T-helper 17 cell (primary cell): Measurements from ENCODE around the gene IL4R. TPM values are rescaled to one million over a fixed set of nuclear protein-coding genes. Genes with fewer than 3 reads are reported as not detected.
A peak's percentile ranks its signal among the peaks of the same experiment; 100 is the strongest.
"Not testable (repeated sequence)": the region's sequence is repeated elsewhere in the genome, so short reads cannot be mapped to it uniquely, and the experiment has no call there.

Experiments used
- ATAC-seq: fragments of 150-1000 bp; cut with Tn5 transposase; 2 replicates; pipeline ENCODE4 v1.10.0; 2021; ENCODE audit warnings: mild to moderate bottlenecking, moderate library complexity
- DNase-seq, 3 donors: peaks; one replicate each; pipeline versions ENCODE4 v3.0.0 to v3.0.0-alpha.2; 2020 to 2021
- H3K9me3 ChIP-seq: one replicate; pipeline ENCODE4 v1.7.0; 2013; ENCODE audit warnings: low read length, mild to moderate bottlenecking; ENCODE audit not compliant: control insufficient read depth, poor library complexity, severe bottlenecking
- H3K27ac Mint-ChIP-seq: one replicate; pipeline ENCODE4 v1.8.0; 2022; ENCODE audit warnings: mild to moderate bottlenecking, moderate library complexity, mixed read lengths
- H3K27me3 Mint-ChIP-seq: one replicate; pipeline ENCODE4 v1.8.0; 2022; ENCODE audit warnings: mixed read lengths
- H3K36me3 Mint-ChIP-seq: one replicate; pipeline ENCODE4 v1.8.0; 2022; ENCODE audit warnings: low read depth, mixed read lengths
- H3K4me1 Mint-ChIP-seq: one replicate; pipeline ENCODE4 v1.8.0; 2022; ENCODE audit warnings: mild to moderate bottlenecking, mixed read lengths
- H3K4me3 Mint-ChIP-seq: one replicate; pipeline ENCODE4 v1.8.0; 2022; ENCODE audit warnings: mild to moderate bottlenecking, moderate library complexity, mixed read lengths
- total RNA-seq, 4 donors: library from RNA in 2 of 4; stranded (reverse) in 2 of 4; gene quantifications; one replicate each; pipeline ENCODE4 v1.2.3 and lab custom pipeline; 2022 to 2026

IL4R gene
- total RNA-seq, 2 donors from 2014 or later: 156 to 173 TPM

DNA sequence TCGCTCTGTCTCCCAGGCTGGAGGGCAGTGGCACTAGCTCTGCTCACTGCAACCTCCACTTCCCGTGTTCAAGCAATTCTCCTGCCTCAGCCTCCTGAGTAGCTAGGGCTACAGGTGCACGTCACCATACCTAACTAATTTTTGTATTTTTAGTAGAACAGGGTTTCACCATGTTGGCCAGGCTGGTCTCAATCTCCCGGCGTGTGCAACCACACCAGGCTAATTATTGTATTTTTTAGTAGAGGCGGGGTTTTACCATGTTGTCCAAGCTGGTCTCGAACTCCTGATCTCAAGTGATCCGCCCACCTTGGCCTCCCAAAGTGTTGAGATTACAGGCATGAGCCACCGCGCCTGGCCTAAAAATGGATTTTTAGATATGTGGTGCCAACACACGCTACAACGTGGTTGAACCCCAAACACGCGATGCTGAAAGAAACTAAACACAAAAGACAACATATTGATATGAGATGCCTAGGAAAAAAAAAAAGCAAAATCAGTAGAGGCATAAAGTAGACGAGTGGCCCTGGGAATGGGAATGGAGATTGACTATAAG, 84.6 kb downstream of the IL4R start:
- not testable (repeated sequence) for ATAC-seq, H3K27me3 Mint-ChIP-seq, H3K36me3 Mint-ChIP-seq, DNase-seq, H3K27ac Mint-ChIP-seq, H3K9me3 ChIP-seq
- Mint-ChIP-seq H3K4me3 (peak overlapping the region; percentile 52), H3K4me1 (peaks cover 26% of the 10 kb centered on the region)

DNA sequence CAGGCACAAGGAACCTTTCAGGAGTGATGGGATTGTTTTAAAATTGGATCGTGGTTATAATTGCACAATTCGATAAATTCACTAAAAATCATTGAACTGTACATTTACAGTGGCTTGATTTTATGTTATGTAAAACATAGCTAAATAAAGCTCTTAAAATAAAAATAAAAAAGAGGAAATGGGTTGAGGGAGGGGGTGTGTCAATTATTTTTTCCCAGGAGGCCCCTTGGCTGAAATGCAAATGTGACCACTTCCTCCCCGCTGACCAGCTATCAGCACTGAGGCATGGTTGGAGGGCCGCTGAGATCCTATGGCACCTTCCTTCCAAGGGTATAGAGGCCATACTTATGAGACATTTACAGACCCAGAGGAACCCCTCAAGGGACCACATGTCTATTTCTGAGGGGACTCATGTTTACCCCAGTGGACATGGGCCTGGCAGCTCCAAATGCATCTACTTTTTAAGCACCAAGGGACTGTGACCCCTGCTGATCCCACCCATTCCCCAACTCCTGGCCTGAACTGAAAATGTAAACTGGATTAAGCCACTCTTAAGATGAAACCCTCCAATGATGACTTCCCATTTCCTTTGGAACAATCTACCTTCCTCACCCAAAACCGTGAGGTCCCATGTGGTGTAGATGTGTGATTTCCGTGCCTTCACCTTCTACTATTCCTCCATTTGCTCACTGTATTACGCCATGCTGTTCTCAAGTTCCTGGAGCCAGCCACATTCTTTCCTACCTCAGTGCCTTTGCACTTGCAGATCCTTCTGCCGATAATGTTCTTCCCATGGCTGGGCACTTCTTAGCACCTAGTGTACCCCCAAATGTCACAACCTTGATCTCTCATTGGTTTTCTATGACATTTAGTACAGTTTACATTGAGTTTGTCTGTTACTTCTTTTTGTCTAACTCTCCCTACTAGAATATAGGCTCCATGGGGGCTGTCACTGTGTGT, 85.4 kb downstream of the IL4R start:
- Mint-ChIP-seq H3K27me3 (no peaks in the 10 kb centered on the region), H3K27ac (no peak overlapping the region), H3K36me3 (peaks cover 4% of the 10 kb centered on the region), H3K4me3 (no peak overlapping the region), H3K4me1 (peaks cover 30% of the 10 kb centered on the region)
- DNase-seq: no peak
- no peaks in the 10 kb centered on the region for H3K9me3 ChIP-seq
- ATAC-seq: no peak

DNA sequence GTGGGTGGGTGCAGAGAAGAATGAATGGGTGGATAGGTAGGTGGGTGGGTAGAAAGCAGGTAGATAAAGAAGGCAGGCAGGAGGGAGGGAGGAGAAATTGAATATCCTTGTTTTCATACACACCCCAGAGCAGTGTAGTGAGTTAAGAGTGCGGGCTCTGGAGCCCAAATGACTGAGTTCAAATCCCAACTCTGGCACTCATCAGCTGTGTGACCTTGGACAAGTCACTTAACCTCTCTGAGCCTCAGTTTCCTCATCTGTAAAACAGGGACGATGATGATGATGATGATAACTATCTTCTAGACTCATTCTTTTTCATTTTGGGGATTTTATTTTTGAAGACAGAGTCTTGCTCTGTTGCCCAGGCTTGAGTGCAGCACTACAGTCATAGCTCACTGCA, 86.2 kb downstream of the IL4R start:
- no peak overlapping the region for H3K4me3 Mint-ChIP-seq
- peaks cover 2% of the 10 kb centered on the region for H3K36me3 Mint-ChIP-seq
- H3K27ac Mint-ChIP-seq: no peak overlapping the region
- H3K9me3 ChIP-seq: no peaks in the 10 kb centered on the region
- H3K4me1 Mint-ChIP-seq: peaks cover 36% of the 10 kb centered on the region
- DNase-seq: no peak
- no peak for ATAC-seq
- no peaks in the 10 kb centered on the region for H3K27me3 Mint-ChIP-seq

DNA sequence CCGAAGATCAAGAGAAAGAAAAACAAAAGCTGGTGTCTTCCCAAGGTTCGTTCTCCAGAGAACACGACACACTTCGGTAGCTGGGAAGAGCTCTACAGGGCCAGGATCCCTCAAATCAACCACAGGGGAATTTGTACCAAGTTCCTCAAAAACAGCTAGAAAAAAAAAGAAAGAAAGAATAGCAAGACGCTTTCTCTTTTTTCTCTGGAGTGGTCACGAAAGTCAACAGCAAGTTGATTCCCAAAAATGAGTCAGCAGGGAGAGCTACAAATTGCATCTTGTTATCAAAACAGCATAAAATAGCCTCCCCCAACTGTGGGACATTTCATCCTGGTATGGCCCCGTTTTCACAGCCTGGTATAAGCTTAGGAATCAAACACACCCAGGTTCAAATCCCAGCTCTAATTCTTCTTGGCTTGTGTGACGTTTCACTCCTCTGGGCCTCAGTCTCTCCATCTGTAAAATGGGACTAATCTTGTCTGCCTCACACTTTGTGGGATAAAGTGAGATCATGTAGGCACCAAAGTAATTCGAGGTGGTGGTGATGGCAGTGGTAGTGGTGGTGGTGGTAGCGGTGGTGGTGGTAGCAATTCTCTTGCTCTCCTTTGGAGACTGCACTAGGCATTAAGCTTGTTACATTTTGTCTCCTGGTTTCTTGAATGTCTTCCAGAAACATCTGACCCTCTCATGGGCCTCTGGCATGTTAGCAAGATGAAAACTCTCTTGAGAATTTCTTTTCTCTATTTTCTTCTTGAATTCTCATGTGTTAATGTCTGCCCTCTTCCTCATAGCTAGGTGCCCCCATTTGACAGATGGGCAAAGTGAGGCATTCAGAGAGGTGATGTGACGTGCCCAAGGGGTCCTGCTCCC, 87.2 kb downstream of the IL4R start:
- H3K27ac Mint-ChIP-seq: peak overlapping the region; percentile 99
- peaks cover 2% of the 10 kb centered on the region for H3K36me3 Mint-ChIP-seq
- H3K4me1 Mint-ChIP-seq: peaks cover 41% of the 10 kb centered on the region
- no peak for ATAC-seq
- peak overlapping the region; percentile 97 for H3K4me3 Mint-ChIP-seq
- DNase-seq: no peak
- no peaks in the 10 kb centered on the region for H3K27me3 Mint-ChIP-seq
- no peaks in the 10 kb centered on the region for H3K9me3 ChIP-seq

DNA sequence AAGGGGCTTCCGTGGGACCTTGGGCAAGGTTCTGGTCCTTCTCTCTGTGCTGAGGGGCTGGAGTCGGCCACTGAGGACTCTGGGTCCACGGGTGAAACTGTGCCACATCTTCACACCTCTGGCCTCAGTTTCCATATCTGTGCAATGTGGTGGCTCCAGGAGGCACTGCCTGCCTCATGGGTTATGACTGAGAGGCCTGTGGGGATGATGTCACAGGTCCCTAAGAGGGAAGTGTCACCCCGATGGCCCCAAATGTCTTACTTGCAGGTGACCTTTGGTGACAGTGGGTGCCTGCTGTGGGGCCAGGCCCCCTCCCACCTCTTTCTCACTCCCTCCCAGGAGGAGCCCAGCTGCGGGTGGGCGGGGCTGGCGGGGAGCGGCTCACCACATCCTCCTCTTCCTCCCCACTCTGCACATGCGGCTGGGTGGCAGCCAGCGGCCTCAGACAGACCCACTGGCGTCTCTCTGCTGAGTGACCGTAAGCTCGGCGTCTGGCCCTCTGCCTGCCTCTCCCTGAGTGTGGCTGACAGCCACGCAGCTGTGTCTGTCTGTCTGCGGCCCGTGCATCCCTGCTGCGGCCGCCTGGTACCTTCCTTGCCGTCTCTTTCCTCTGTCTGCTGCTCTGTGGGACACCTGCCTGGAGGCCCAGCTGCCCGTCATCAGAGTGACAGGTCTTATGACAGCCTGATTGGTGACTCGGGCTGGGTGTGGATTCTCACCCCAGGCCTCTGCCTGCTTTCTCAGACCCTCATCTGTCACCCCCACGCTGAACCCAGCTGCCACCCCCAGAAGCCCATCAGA, 88.2 kb downstream of the IL4R start, which contains the start of gene IL21R:
Gene IL21R (plus strand): TSS at position 407 of the 801 bp plus-strand sequence. CDS start 27,898 bp downstream, outside the sequence.
- no peaks in the 10 kb centered on the region for H3K9me3 ChIP-seq
- H3K4me3 Mint-ChIP-seq: peak within 1 kb of the TSS; percentile 97
- H3K4me1 Mint-ChIP-seq: peaks cover 51% of the 10 kb centered on the region
- ATAC-seq (peak; percentile 90), DNase-seq (peak; percentile 67 to 88 (median 80))
- H3K27ac Mint-ChIP-seq: peak within 1 kb of the TSS; percentile 99
- peaks cover 4% of the 10 kb centered on the region for H3K36me3 Mint-ChIP-seq
- no peaks in the 10 kb centered on the region for H3K27me3 Mint-ChIP-seq

DNA sequence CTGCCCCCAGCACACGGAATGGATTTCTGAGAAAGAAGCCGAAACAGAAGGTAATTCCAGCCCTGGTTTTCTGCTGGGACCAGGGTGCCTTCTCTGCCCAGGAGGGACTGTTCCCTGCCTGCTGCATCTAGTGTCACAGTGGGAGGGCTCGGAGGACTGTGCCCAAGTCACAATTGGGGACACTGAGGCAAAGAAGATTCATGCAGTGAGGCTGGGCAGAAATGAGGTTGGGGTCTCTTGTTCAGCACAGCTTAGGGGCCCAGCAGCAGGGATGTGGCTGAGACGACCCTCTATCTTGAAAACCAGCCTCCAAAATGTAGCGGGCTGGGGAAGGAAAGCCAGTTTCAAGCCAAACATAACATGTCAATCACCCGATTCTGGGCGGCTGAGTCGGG, 88.8 kb downstream of the IL4R start:
- H3K9me3 ChIP-seq: no peaks in the 10 kb centered on the region
- DNase-seq (no peak), ATAC-seq (no peak)
- Mint-ChIP-seq H3K27ac (peak overlapping the region; percentile 99), H3K36me3 (peaks cover 4% of the 10 kb centered on the region), H3K4me1 (peaks cover 56% of the 10 kb centered on the region), H3K4me3 (peak overlapping the region; percentile 97), H3K27me3 (no peaks in the 10 kb centered on the region)

DNA sequence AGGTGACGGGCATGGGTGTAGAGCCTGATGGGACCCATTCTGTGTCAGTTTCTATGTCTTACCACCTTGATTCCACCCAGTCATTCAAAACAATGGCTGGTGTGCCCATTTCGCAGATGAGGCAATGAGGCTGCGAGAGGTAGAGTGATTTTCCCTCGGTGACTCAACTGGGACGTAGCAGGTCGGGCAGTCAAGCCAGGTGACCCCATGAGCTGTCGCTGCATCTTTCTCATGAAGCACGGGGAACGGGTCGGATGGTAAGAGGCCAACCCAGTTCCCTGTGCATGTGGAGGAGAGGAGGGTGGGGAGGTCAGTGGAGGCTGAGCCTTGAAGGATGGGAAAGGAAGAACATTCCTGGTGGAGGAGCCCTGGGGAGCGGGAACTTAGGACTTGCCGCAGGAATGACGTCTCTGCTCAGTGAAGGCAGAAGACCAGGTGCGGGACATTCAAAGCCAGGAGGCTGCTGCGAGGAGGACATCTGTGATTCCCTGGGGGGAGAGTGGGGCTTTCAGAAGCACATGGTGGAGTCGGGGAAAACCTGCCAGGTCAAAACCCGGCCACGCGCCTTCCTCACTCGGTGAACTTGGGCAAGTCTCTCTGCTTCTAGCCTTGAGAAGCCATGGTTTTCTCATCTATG, 89.3 kb downstream of the IL4R start:
- H3K9me3 ChIP-seq: no peaks in the 10 kb centered on the region
- H3K27ac Mint-ChIP-seq: peak overlapping the region; percentile 99
- H3K4me3 Mint-ChIP-seq: peak overlapping the region; percentile 97
- peaks cover 4% of the 10 kb centered on the region for H3K36me3 Mint-ChIP-seq
- no peaks in the 10 kb centered on the region for H3K27me3 Mint-ChIP-seq
- peaks cover 61% of the 10 kb centered on the region for H3K4me1 Mint-ChIP-seq
- DNase-seq (peak in 1 of 3 donors; percentile 17), ATAC-seq (no peak)

DNA sequence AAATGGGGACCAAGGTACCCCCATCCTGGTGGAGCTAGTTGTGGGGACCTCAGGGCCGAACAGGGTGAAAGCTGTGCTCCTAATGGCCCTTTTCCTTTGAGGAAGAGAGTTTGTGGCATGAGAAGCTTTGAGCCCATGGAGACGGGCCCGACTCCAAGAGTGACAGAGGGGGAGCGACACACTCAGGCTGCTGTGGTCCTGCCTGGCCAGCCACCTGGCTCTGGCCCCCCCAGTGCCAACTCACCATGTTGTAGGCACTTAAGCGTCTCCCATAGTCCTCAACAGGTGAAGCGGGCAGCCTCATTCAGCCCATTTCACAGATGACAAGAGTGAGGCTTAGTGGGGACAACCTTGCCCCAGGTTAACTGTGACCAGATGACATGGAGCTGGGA, 89.8 kb downstream of the IL4R start:
- Mint-ChIP-seq H3K4me3 (peak overlapping the region; percentile 97), H3K27ac (peak overlapping the region; percentile 99), H3K36me3 (peaks cover 4% of the 10 kb centered on the region), H3K27me3 (no peaks in the 10 kb centered on the region), H3K4me1 (peaks cover 64% of the 10 kb centered on the region)
- H3K9me3 ChIP-seq: no peaks in the 10 kb centered on the region
- no peak for ATAC-seq
- DNase-seq: no peak

DNA sequence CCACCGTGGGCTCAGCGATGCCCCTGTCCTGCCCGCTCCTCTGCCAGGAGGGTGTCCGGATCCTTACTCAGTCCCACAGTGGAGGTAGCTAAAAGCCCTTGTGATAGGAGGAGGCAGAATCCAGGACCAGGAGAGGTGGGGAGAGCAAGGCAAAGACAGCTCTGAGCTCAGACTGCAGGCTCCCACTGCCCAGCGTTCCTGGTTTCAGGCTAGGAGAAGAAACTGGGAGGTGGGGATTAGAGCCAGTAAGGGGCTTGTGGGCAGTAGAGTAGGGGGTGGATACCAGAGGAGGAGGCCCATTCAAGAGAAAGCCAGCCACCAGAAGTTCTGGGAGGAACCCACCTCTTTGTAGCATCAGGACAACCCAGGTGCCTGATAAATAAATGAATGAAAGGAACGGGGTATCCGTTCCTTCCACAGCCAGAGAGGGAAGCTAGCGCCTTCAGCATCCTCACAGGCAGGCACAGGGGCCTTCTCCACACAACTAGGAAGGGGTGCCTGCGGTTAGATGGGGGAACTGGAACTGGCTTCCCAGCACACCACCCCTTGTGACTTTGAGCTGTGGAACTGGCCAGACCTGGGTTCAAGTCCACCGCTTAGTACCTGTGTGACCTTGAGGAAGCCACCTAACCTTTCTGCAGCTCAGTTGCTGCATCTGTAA, 90.5 kb downstream of the IL4R start:
- ATAC-seq (no peak), DNase-seq (no peak)
- H3K4me1 Mint-ChIP-seq: peaks cover 66% of the 10 kb centered on the region
- peak overlapping the region; percentile 97 for H3K4me3 Mint-ChIP-seq
- no peaks in the 10 kb centered on the region for H3K9me3 ChIP-seq
- H3K36me3 Mint-ChIP-seq: peaks cover 4% of the 10 kb centered on the region
- H3K27me3 Mint-ChIP-seq: no peaks in the 10 kb centered on the region
- peak overlapping the region; percentile 99 for H3K27ac Mint-ChIP-seq

DNA sequence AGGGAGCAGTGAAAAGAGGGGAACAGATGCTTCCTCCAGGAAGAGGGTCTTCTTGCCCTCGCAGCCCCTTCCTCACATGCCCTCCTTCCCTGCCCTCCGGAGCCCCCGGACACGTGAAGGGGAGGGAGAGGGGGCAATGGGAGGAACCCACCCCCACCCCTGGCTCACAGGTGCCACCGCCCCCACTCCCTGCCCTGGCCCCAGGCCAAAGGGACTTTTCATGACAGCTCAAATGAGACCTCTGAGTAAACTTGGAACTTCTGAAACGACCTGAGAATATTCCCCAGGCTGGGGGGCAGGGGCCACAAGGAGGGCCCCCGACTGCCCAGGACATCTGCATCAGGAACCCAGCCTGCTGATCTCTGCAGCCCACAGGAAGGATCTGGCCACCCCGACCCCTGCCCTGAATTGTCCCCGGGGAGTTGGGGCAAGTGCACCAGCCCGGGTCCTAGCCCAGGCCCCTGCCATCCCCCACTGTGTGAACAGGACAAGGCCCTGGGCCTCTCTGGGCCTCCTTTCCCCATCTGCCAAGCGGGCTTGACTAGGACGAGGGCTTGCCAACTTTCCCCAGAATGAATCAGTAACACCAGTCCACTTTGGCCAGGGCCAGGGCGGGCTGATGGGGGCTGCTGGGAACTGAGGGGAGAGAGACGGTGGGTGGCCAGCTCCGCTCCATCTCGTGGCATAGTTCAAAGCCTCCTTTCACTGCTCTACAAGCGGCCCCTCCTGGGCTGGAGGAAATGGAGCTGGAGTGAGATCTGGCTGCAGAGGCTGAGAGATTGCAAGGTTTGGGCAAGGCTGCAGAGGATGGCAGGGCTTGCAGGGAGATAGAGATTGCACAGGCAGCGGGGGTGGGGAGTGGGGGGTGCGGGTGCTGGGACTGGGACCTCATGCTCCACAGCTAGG, 92.0 kb downstream of the IL4R start:
- H3K4me1 Mint-ChIP-seq: peaks cover 67% of the 10 kb centered on the region
- no peak for ATAC-seq
- no peaks in the 10 kb centered on the region for H3K9me3 ChIP-seq
- no peaks in the 10 kb centered on the region for H3K27me3 Mint-ChIP-seq
- peak overlapping the region; percentile 97 for H3K4me3 Mint-ChIP-seq
- peak in 1 of 3 donors; percentile 38 for DNase-seq
- peaks cover 4% of the 10 kb centered on the region for H3K36me3 Mint-ChIP-seq
- peak overlapping the region; percentile 99 for H3K27ac Mint-ChIP-seq

DNA sequence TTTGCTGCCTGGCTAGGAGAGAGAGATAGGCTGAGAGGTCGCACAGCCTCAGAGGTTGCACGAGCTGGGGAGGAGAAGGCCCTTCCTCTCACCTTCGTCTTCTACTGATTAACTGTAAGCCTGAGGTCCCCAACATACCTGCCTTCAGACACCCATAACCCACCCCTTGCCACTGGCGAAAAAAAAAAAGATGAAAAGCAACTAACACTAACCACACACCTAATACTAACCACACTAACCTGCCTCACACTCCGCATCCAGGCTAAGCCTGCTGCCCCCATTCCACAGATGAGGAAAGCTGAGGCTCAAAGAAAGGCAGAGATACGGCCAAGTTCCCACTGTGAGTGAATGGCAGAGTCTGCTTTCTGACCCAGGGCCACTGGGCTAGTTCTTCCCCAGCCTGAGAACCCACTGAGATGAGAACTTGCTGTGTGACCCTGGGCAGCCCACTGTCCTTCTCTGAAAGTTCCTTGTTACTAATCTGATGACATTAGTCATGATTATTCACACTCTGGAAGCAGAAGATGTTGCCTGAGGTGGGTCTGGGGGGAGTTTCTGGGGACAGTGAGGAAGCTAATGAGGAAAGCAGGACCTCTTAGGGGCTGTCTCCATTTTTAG, 92.8 kb downstream of the IL4R start:
- peak overlapping the region; percentile 87 for H3K4me3 Mint-ChIP-seq
- DNase-seq: no peak
- H3K9me3 ChIP-seq: no peaks in the 10 kb centered on the region
- H3K36me3 Mint-ChIP-seq: peaks cover 6% of the 10 kb centered on the region
- peak overlapping the region; percentile 99 for H3K27ac Mint-ChIP-seq
- peaks cover 67% of the 10 kb centered on the region for H3K4me1 Mint-ChIP-seq
- no peaks in the 10 kb centered on the region for H3K27me3 Mint-ChIP-seq
- ATAC-seq: no peak
